Psoas muscle (tissue), 8 donors: ENCODE results near the gene RASGEF1C. TPM values are rescaled to one million over a fixed set of nuclear protein-coding genes. Genes with fewer than 3 reads are reported as not detected.
A peak's percentile ranks its signal among the peaks of the same experiment; 100 is the strongest.

ENCODE experiments used
- ATAC-seq, 4 donors: fragments of 200-7000 bp; cut with Tn5 transposase; one replicate each; pipeline ENCODE4 v1.9.1; 2020; ENCODE audit warnings: moderate library complexity in 3 of 4, mild to moderate bottlenecking in 2 of 4
- DNase-seq, 2 donors: peaks; one replicate each; pipeline ENCODE4 v3.0.0-alpha.2; 2020
- H3K27ac ChIP-seq: fragments of 200-600 bp; one replicate; pipeline ENCODE4 v1.8.0; 2022
- H3K27me3 ChIP-seq, 3 donors: fragments of 200-600 bp in 1 of 3; one replicate each; pipeline versions ENCODE4 v1.6.1 to v1.8.0; 2013 to 2022; ENCODE audit warnings: low read length in 2 of 3, mild to moderate bottlenecking in 2 of 3, moderate library complexity in 1 of 3; ENCODE audit not compliant: insufficient read depth in 3 of 3
- H3K36me3 ChIP-seq, 2 donors: fragments of 200-600 bp in 1 of 2; one replicate each; pipeline versions ENCODE4 v1.6.1 to v1.8.0; 2013 to 2022; ENCODE audit warnings: low read depth in 1 of 2, mild to moderate bottlenecking in 1 of 2, moderate library complexity in 1 of 2; ENCODE audit not compliant: insufficient read depth in 1 of 2
- H3K4me1 ChIP-seq: fragments of 200-600 bp; one replicate; pipeline ENCODE4 v1.8.0; 2022
- H3K4me3 ChIP-seq: fragments of 200-600 bp; one replicate; pipeline ENCODE4 v1.8.0; 2022; ENCODE audit warnings: mild to moderate bottlenecking
- H3K9me3 ChIP-seq: fragments of 200-600 bp; one replicate; pipeline ENCODE4 v1.8.0; 2022
- CTCF ChIP-seq: fragments of 200-600 bp; IDR thresholded peaks from one replicate; pipeline ENCODE4 v1.8.0; 2022; ENCODE audit warnings: antibody characterized with exemption
- WGBS, 3 donors: extraction: QIAGEN DNeasy Blood & Tissue Kit; methylation state at CpG; one replicate each; pipeline versions ENCODE4 v1.1.6 to v1.1.7; 2013; 5-methylcytosine and 5-hydroxymethylcytosine counted together
- intact Hi-C, 2 donors: fragments of 100-400 bp; cut with DNase I; formaldehyde crosslinking; loops; one replicate each; pipeline versions ENCODE4 v1.11.0 to v1.14.2; 2022
- polyA plus RNA-seq, 3 donors: library from polyadenylated mRNA; stranded (reverse); fragments of 200-250 nt; gene quantifications; one replicate each; pipeline ENCODE4 v1.2.3, GENCODE V29; 2013
- total RNA-seq, 4 donors: library from RNA; stranded (reverse); fragmentation: NEBNext Ultra II Directional in 2 of 4; extraction: Animal tissue kit (Norgen Biotek cat#: 25700) in 2 of 4; gene quantifications; one replicate each; pipeline versions ENCODE4 v1.2.1 to v1.2.4, GENCODE V29; 2021 to 2023
- donor health status: healthy with polysubstance abuse.
- donor health status: DM: no; HTN: no; CAD: no; lungs with moderate emphysema.
- donor health status: Bipolar disorder and iron deficiency.
- donor health status: healthy.
- donor health status: DM: yes; HTN: yes; CAD: no.
- donor health status: DM: no; HTN: no; CAD: no.
- donor health status: DM: no; HTN: no; CAD: no.
- donor health status: DM: yes; HTN: yes; CAD: no.

Gene RASGEF1C
- total and polyA plus RNA-seq, 7 donors, result 0.03 to 0.05 (median 0.04) TPM; not detected in 4

DNA sequence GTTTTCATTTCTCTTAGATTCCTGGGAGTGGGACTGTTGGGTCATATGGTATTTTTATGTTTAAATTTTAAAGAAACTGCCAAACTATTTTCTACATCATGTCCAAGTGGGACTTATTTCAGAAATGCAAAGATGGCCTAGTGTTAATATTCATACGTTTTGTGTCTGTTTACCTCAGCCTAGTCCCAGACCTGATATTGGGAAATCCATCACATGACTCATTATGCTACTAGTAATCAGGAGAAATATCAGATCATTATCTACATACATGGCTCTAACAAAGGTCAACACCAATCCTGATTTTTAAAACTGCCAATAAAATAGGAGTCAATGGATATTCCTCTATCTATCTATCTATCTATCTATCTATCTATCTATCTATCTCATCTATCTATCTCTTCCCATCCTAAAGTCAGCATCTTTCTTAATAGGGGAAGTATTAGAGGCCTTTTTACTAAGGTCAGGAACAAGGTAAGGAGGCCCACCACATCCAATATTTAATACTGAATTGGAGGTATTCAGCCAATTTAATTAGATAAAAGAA is 4.7 kb downstream of the RASGEF1C start:
- intact Hi-C loops, result no loop called here
- no peak overlapping the region for H3K27ac ChIP-seq
- H3K36me3 ChIP-seq, result no peaks in the 10 kb centered on the region
- H3K27me3 ChIP-seq, result peaks cover 0 to 33% (median 11%) of the 10 kb centered on the region in 3 donors
- no peaks in the 10 kb centered on the region for H3K4me1 ChIP-seq
- no peak for TF ChIP-seq CTCF
- ATAC-seq (no peak), DNase-seq (no peak)
- no peak overlapping the region for H3K4me3 ChIP-seq
- H3K9me3 ChIP-seq, result no peaks in the 10 kb centered on the region
- WGBS, 3 donors, result 80 to 91% (median 89%) methylated on average over 1 of the region's 1 CpG

DNA sequence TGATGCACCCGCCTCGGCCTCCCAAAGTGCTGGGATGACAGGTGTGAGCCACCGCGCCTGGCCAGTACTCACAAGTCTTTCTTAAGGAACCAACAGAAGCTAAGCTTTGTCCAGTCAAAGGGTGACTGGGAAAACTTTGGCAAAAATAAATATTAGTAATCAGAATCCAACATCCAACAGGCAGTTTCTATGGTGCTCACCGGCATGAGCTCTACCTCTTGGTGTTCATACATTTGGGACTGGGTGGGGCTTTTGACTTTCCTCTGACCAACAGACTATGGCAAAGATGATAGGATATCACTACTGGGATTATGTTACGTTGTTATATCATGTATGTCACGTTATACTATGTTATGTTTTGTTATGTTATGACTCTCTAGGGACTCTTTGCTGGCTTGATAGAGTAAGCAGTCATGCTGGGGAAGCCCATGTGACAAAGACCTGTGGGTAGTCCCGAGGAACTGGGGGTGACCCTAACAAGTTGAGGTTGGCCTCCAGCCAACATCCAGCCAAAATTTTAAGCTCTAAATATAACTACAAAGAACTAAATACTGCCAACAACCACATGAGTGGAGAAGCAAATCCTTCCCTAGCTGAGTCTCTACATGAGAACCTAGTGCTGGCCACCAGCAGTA is 6.0 kb downstream of the RASGEF1C start:
- Histone ChIP-seq H3K27me3 (peaks cover 0 to 32% (median 6%) of the 10 kb centered on the region in 3 donors), H3K27ac (no peak overlapping the region), H3K4me1 (no peaks in the 10 kb centered on the region), H3K4me3 (no peak overlapping the region), H3K9me3 (no peaks in the 10 kb centered on the region), H3K36me3 (no peaks in the 10 kb centered on the region)
- intact Hi-C loops, result no loop called here
- DNase-seq, result no peak
- no peak for ATAC-seq
- WGBS, 3 donors, result 66 to 74% (median 66%) methylated on average over 8 of the region's 8 CpGs
- TF ChIP-seq CTCF, result no peak

- no peaks in the 10 kb centered on the region for H3K4me1 ChIP-seq
- H3K9me3 ChIP-seq, result no peaks in the 10 kb centered on the region
- H3K36me3 ChIP-seq, result no peaks in the 10 kb centered on the region
- TF ChIP-seq CTCF, result peak; percentile 11
- H3K4me3 ChIP-seq, result no peak overlapping the region
- no peak overlapping the region for H3K27ac ChIP-seq
- intact Hi-C loops, result no loop called here
- ATAC-seq, result no peak
- WGBS, 3 donors, result 76 to 80% (median 77%) methylated on average over 23 of the region's 23 CpGs
- H3K27me3 ChIP-seq, result peaks cover 0 to 15% (median 8%) of the 10 kb centered on the region in 3 donors
- no peak for DNase-seq
These were observed 7.7 kb downstream of the RASGEF1C start for GRCh38 chr5:180201051-180201987.

DNA sequence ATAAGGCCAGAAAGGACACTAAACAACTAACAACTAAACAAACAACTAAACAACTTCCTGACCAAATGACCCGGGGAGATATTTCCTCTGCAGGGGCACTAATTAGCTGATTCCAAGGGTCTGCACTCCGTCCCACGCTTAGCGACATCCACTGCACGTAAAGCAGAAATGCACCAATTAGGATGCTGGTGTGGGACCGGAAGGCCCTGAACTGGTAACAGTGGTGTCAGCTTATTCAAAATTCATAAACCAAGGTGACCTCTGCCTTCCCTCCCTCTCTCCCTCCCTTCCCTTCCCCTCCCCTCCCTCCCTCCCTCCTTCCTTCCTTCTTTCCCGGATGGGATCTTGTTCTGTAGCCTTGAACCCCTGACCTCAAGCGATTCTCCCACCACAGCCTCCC is 9.6 kb downstream of the RASGEF1C start:
- no peaks in the 10 kb centered on the region for H3K9me3 ChIP-seq
- no peak for DNase-seq
- intact Hi-C loops, result no loop called here
- no peak overlapping the region for H3K4me3 ChIP-seq
- no peaks in the 10 kb centered on the region for H3K4me1 ChIP-seq
- peaks cover 0 to 8% (median 8%) of the 10 kb centered on the region in 3 donors for H3K27me3 ChIP-seq
- no peak overlapping the region for H3K27ac ChIP-seq
- TF ChIP-seq CTCF, result no peak
- 60 to 68% (median 60%) methylated on average over 8 of the region's 8 CpGs for WGBS, 3 donors
- H3K36me3 ChIP-seq, result no peaks in the 10 kb centered on the region
- ATAC-seq, result no peak
